Measurements from ENCODE around the gene ARMH2.

Gene ARMH2

DNA sequence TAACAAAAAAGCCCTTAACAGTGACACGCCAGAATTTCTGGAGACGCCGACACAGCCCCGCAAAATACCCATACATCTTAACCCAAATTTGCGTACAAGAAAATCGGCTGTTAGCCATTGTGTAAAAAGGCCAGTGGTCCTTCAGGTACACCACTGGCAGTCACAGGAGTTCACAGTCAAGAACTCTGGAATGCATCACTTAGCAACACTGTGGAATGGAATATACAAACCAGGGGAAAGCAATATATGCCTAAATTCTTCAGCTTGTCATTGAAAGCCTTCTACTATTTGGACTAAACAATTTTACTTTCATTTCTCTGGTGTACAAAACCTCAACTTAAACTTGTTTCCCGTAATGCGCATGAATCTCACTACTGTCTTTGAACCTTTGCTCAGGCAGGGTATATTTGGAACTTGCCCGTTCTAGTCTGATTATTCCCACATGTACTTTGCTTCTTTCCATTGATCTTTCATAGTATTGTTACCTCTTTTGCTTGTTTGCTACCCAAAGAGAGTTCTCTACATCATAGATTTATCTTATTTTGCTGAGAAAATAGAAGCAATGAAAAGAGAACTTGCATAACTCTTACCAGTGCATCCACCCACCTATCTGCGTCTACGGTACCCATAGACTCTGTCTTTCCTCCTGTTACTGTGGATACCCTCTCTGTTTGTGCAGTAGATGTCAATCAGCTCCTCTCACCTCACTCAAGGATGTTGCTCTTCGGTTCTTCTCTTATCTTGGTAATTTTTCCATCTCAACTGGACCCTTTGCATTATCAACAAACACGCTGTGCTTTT is at the start of gene ARMH2:
TSS of gene ARMH2 (minus strand) at position 178 of the 801 bp plus-strand sequence. CDS start at position 118, 60 bp downstream.
- no peak for DNase-seq

DNA sequence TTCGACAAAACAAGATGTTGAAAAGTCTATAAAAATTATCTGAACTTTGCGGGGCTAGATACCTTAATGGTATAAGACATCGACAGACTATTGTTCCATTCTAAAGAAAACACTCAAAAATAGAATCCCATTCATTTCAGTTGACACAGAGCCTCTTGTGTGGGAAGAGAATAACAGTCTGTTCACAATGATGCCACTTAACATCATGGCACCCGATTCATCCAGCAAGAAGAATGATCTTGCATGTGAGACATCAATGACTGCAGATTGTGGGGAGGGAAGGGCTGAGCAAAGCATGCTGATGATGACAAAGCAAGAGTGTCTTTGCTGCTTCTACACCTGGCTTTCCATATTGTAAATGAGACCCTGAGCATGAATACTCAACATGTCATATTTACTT is 49.7 kb upstream of the ARMH2 start:
- DNase-seq: peak; percentile 32

DNA sequence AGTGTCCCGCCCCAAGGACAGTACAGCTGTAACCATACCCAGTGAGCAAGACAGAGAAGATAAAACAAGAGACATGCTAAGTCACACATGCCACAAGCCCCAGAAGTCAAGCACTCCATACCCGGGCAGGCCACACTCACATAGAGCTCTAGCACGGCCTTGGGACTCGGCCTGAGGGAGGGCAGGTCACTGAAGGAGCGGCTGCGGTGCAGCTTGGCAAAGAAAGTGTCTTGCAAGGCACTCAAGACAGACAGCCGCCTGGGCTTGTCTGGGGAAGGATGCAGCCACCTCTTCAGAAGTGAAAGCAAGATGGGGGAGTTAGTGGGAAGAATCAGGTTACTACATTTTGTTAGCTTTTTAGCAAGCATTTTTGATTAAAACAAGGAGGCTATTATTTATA is 48.7 kb upstream of the ARMH2 start:
- no peak for DNase-seq

DNA sequence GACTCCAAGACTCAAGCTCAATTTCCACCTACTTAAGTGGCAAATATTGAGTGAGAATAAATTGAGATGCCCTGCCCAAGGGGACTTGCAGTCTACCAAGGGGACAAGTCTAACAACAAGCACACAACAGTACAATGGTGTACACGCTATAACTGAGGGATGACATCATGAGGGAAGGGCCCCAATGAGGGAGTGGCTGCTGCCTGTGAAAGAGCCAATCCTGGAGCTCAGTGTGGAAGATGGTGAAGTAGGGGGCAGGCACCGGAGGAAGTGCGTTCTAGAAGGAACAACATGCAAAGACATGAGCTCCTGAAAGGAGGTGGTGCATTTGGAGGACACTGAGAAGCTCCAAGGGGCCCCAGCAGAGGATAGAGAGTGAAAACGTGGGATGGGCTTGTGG is 46.9 kb upstream of the ARMH2 start:
- no peak for DNase-seq

DNA sequence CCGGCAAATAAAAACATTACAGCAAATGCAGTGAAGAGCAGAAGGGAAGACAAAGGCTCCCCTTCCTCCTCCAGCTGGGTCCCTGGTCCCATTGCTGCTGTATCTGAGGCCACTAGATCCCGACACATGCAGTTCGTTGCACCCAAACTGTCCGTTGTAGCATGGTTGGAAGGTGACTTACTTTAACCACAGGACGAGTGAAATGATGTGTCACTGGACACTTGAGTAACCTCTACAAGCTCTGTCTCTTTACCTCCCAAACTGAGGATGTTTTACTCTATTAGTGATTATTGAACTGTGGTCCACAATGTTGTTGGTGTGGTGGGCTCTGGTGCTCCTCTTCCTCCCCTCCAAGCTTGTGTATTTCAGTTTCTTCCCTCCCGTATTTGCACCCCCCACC is 46.2 kb upstream of the ARMH2 start:
- DNase-seq: no peak

DNA sequence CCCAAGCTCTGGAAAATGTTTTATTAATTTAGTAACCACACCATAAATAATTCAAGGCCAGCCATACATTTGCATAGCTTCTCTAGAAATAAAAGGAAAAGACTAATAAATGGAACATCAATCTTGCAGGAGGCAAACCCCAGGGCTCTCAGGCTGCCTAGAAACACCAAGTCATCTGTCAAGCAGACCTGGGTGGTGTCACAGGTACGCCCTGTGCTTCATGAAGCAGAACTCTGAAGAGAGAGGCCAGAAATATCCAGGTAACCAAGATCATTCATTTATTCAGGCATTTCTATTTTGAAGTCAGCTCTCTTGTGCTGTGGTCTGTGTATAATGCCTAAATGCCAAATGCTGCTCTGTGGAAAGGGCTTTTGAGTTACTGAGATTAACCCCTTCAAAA is 45.3 kb upstream of the ARMH2 start:
- DNase-seq: no peak

DNA sequence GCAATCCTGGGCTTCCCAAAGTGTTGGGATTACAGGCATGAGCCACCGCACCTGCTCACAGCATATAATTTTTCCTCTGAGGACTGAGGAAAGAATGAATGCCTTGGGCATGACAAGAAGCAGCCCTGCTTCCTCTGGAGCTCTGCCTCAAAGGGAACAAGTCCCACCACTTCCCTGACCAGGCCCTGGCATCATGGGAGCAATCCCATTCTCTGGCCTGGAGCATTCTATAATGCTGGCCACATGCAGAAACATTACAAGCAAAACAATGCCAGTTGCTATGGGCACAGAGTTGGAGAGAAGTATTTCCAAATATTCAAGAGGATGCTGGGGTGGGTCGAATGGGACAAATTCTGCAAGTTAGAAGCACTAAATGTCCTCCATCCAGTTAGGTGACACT is 41.5 kb upstream of the ARMH2 start:
- DNase-seq: no peak

DNA sequence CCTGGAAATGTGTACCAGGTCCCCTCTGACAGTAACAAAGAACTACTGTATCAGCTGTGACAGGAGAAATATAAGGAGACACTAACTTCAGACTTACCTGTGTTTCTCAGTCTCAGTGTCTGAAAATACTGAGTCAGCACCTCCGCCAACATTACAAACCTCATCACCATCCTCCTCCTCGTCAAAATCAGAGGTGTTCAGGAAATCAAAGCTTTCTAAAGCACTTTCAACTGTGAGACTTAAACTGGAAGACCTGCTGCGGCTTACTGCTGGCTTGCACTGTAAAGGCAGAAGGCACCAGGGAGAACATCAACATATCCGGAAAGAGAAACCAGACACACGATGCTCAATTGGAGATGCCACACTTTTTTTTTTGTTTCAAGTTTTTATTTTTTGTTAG is 40.3 kb upstream of the ARMH2 start:
- DNase-seq: no peak

DNA sequence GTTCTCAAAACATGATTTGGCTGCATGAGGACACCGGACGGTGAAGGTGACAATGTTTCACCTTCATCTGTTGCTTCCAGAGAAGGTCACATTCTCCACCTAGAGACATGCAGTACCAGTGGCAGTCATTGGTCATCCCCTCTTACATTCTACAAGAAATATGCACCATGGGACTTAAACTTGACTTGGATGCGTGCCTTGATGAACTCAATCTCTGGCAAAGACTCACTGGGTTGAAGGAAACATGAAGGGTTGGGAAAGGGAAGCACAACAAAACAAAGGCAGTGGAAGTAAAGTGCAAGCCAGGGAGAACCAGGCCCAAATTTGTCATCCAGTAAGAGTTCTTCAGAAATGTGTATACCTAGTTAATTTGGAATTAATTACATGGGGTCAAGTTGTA is 39.4 kb upstream of the ARMH2 start:
- DNase-seq: no peak

DNA sequence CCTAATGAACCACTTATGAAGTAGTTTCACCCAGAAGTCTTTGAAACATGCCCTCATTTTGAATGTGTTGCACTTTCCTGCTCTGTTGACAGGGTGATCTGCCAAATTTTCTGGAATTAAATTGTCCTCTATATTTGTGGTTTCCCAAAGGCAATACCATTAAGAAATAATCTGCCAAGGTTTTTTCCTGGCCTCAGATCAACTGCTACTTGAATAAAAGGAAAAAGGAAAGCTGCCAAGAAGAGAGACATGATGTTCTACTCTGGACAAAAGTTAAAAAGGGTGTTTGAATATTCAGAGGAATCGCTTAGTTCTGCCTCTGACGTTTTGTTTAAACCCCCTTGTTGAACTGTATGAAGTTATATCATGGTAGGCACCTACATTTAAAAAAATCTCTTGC is 37.4 kb upstream of the ARMH2 start:
- no peak for DNase-seq

DNA sequence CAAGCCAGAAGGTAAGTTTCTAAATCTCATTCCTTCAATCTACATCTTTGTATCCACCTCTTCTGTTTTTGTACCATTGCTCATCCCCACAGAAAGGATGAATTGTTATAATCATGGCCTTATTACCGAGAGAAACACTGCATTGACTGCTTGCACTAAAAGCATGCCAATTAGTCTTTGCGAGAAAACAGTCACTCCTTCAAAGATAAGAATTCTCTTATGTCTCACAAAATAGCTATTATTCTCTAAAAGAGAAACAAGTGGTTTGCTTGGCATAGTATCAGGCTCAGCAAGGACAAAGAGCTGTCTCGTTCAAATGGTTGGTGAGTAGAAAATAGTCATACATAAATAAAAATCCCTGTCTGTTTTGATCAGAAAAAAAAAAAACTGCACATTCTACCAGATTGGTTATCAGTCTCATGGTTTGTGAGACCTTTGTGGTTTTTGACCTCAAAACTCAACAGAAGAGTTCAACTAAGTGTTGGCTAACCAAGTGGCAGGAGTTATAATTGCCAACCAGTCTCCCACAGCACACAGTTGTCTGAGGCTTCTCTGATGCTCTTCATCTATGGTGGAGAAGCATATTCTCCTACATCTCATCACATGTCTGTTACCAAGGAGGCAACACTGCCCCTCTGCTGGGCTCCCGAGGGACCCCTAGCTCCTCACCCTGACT is 35.1 kb upstream of the ARMH2 start:
- peak; percentile 41 for DNase-seq

DNA sequence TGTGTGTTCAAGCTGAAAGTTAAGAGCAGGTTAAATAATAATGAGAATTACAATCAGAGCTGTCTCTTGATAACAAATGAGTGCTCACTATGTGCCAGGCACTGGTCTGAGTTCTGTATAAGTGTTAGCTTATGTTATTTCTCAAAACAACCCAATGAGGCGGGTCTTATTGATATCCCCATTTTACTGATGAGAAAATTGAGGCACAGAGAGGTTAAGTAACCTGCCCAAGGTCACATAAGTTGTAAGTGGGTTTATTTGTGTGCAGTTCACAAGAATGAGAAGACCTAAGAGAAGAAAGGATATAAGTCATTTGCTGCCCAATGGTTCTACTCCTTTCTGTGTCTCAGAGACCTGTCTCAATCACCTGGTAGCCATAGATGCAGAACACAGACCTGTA is 34.1 kb upstream of the ARMH2 start:
- no peak for DNase-seq

DNA sequence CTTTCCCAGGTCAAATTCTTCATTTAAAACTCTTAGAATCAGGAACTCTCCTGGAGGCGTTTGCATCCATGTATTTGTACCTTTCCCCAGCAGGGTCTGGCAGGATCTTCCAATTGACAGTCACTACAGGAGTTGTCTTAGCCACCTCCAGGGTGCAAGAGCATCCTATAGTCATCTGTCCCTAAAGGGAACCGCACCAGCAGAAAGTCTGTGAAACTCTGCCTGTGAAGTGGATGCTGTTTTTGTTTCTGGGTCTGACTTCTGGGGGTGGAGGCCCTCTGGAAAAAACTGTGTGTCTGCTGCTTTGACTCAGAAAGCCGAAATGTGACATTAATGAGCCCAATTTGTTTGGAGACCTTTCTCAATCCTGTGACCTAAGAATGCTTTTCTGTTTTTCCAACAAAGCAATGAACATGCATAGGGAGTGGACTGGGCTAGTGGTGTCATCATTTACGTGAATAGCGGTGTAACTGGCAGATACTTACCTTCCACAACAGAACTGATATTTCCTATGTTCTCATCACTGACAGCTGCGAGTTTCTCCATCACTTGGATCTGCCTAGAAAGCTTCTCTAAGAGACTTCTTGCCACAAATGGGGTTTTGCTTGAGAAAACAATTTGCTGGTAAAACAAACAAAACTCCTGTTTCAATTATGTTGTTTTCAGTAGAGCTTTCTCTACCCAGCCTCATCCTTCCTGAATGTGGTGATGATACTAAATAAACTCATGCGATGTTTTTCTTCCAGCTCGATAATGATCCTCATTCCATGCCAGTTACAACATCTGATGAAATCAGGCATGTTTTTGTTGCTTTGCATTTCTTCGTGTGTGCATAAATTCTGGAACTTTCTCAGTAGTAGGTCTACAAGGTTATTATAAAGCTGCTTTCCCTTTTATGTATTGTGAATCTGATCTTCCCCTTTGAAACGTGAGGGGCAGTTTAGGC is 33.3 kb upstream of the ARMH2 start:
- no peak for DNase-seq

DNA sequence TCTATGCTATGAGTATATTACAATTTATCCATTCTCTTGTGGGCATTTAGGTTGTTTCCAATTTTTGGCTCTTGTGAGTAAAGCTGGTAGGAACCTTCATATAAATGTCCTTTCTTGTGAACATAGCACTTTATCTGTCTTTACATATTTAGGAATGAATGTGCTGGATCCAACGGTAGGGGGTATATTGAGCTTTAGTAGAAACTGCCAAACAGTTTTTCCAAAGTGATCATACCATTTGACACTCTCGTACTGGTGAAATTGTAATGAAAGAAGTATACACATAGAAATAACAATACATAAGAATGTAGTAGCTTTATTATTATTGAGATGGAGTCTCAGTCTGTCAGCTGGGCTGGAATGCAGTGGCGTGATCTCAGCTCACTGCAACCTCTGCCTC is 30.9 kb upstream of the ARMH2 start:
- DNase-seq: no peak

DNA sequence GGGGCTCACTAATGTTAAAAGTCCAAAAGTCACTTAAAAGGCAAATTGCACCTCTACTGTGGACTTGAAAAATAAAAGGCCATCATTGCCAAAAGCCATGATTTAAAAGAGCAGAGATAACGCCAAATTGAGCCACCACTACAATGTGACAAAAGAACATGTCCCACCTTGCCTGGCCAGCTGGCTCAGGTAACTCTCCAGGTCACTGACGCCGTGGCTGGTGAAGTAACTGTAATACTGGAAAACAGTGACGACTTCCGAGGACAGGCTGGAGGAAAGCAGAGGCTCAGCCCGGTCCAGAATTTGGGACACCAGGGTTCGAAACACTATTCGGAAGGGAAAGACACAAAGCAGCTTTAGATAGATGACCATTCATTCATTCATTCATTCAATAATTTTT is 29.3 kb upstream of the ARMH2 start:
- no peak for DNase-seq

DNA sequence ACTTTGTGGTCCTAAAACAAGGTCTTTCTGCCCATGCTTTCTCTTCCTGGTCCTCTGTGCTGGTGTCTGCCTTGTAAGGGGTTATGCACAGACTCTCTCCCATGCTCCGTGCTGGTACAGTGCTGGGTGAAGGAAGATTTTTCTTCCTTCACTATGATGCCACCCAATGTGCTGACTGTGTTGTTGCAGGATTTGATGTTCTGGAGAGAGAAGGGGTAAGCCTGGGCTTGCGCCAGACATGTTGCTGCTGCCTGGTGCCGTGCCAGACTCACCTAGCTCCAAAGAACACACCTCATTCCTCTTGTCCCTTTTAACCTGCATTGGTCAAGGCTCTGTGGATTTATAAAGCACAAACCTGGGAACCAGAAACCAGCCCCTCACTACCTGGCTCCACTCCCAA is 28.4 kb upstream of the ARMH2 start:
- DNase-seq: no peak

DNA sequence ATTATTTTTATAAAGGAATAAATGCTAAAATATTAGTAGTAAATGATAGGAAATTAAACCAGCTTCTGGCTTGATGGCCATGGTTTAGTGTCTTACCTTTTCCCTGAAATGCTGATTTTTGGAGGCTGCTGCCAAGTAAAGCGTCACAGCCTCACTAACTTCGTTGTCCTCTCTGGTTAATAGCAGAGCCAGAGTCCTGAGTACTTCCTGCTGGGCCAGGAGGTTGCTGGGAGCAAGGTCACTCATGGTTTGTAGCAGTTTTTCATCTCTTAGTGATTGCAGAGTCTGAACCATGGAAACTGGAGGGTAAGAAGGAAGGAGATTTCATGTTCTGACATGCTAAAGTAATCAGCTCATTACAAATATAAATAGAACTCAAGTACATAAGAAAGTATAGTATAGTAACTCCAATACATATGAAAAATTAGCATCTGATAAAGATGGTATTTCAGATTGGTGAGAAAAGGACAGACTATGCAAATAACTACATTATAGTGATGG is 26.5 kb upstream of the ARMH2 start:
- no peak for DNase-seq

DNA sequence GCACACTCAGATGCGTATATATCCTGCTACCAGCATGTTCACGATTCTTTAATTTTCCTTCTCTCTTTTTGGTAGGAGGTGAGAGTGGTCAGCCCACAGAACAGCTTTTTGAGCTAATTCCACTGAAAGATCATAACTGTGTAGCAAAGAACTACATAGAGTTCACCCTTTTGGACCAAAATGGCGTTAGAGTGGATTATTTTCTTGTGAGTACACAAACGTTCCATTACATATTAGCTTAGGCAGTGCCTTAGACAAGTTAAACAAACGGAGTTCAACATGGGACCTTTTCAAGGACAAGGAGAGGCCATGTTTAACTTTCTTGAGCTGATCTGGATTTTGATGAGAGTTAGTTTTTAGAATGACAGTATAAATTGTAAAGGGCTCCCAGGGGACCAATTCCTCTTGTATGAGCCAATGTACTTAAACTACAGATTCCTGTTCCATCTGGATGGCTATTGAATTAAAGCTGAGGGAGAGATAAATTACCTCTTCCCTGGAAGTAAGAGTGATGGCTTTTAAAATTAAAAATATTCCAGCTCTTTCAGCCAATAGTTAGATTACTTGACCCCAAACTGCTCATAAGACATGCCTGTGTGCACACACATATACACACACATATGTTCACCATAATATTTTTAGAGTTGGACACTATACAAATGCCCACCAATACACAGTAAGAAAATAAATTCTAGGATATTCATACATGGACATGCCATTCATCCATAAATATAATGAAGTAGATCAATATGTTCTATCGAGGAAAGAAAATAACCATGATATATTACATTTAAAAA is 25.6 kb upstream of the ARMH2 start:
- DNase-seq: no peak

DNA sequence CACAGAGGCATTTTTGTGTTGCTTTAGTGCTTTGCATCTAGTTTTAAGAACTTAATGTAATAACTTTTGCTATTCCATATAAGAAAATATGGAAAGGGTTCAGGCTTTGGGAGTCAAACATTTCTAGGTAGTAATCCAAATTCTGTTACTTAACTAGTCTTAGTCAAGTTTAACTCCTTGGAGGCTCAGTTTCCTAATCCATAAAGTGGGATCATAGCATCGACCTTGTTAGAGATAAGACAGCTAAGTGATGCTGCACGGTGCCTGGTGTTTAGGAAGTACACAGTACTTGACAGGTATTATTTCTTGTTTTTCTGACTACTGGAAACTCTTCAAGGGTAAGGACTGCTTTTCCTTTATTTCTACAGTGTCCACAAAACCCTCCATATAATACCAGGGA is 24.5 kb upstream of the ARMH2 start:
- no peak for DNase-seq

DNA sequence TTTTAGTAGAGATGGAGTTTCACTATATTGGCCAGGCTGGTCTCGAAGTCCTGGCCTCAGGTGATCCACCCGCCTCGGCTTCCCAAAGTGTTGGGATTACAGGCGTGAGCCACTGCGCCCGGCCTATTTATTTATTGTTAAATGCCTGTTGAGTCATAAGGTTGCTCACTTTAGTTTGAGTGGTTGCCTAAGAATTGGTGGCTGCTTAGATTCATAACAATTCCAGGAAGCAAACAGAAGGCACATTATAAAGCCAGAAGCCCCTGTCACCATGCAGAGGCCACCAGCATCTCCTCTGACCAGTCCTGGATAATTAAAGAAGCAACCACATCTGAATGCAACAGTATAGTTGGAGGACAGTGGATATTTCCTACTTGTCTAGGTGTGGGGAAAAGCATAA is 24.0 kb upstream of the ARMH2 start:
- no peak for DNase-seq

DNA sequence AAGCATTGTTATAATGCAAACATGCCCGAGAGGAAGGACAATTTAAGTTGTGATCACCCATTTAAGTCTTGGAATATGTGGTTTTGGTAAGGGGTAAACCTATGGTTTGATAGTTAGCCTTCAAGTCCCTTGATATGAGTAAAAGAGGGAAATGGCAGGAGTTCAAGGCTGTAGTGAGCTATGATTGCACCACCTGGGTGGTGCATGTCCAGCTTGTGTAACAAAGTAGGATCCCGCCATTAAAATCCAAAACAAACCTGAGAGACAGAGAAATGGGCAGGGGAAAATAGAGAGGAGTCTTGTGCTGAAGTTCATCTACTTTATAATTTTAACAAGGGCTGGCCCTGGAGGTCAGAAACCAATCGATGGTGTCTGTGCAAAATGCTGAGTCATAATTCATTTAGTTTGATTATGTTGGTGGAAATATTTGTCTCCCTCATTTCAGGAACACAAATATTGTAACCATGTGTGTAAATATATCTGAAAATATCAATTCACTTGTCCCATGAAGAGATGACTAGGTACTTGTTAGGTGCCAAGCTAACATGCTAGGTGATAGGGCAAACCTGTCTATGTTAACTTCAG is 23.2 kb upstream of the ARMH2 start:
- no peak for DNase-seq

DNA sequence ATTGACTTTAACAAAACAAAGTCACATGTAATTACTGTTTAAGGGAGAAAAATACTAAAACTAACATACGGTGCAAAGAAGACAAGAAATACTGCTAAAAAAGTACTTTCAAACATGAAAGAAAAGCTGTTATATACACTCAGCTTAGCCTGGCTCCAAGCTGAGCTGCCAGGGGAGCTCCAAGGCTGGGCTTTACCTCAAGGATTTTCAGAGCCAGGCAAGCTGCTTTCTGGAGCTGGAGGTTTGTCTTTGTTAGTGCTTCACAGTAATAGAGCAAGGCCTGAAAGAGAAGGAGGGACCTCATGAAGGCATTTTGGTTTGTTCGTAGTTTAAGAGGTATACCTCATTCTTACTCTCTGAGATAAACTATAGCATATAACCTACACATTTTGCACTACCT is 19.6 kb upstream of the ARMH2 start:
- no peak for DNase-seq
